HEK293 (cell line): ENCODE results near the gene CRB2.

ENCODE experiments used
- CTCF ChIA-PET: fragments of 350-600 bp; formaldehyde crosslinking; extraction: SDS; loops from one replicate; lab custom pipeline; 2021; ENCODE audit warnings: antibody characterized with exemption; lab: Yijun Ruan, JAX
- POLR2A ChIA-PET: fragments of 300-600 bp; formaldehyde crosslinking; extraction: SDS; loops from one replicate; lab custom pipeline; 2020; ENCODE audit warnings: antibody characterized with exemption, inconsistent platforms; lab: Yijun Ruan, JAX
- H3K27ac ChIP-seq: fragments of 200-500 bp; sonication (Bioruptor generic); 2 replicates; pipeline ENCODE4 v1.5.1; 2014; ENCODE audit warnings: low read depth, low read length, control low read depth, inconsistent platforms; ENCODE audit errors: extremely low read depth
- H3K36me3 ChIP-seq, 2 experiments: fragments of 200-500 bp in 1 of 2; sonication (Bioruptor generic) in 1 of 2; 1 replicate in 1 of 2; 2 replicates in 1 of 2; pipeline ENCODE4 v1.5.1; 2014 to 2017; ENCODE audit warnings: inconsistent platforms in 2 of 2, low read length in 2 of 2; ENCODE audit not compliant: control insufficient read depth in 2 of 2, insufficient read depth in 1 of 2
- H3K4me1 ChIP-seq: fragments of 200-500 bp; sonication (Bioruptor generic); 2 replicates; pipeline ENCODE4 v1.5.1; 2014; ENCODE audit warnings: mild to moderate bottlenecking, low read length, inconsistent platforms; ENCODE audit not compliant: control insufficient read depth, insufficient read depth
- H3K4me3 ChIP-seq: 2 replicates; pipeline ENCODE4 v1.5.1; 2011; ENCODE audit warnings: low read depth, mild to moderate bottlenecking, control low read depth, low read length, moderate library complexity
- H3K9me3 ChIP-seq: fragments of 200-500 bp; sonication (Bioruptor generic); 2 replicates; pipeline ENCODE4 v1.5.1; 2014; ENCODE audit warnings: low read depth, low read length, inconsistent platforms; ENCODE audit not compliant: control insufficient read depth, insufficient read depth
- GFI1B ChIP-seq: fragments of 450-650 bp; formaldehyde crosslinking; IDR thresholded peaks from 2 replicates; pipeline ENCODE4 v1.5.1; 2016; ENCODE audit warnings: missing biosample characterization, missing genetic modification characterization
- HOXA7 ChIP-seq: sonication (generic); formaldehyde crosslinking; IDR thresholded peaks from 2 replicates; pipeline ENCODE4 v1.8.1; 2022; ENCODE audit warnings: missing genetic modification reagents, borderline replicate concordance
- KLF10 ChIP-seq: fragments of 450-650 bp; IDR thresholded peaks from 2 replicates; pipeline ENCODE4 v1.5.1; 2018; ENCODE audit warnings: missing biosample characterization, mild to moderate bottlenecking, missing genetic modification characterization
- KLF16 ChIP-seq: fragments of 450-650 bp; formaldehyde crosslinking; IDR thresholded peaks from 2 replicates; pipeline ENCODE4 v1.5.1; 2017; ENCODE audit warnings: missing biosample characterization, missing genetic modification characterization
- MZF1 ChIP-seq: fragments of 450-650 bp; formaldehyde crosslinking; IDR thresholded peaks from 2 replicates; pipeline ENCODE4 v1.5.1; 2017; ENCODE audit warnings: missing biosample characterization, missing genetic modification characterization, borderline replicate concordance
- OSR2 ChIP-seq: fragments of 450-650 bp; formaldehyde crosslinking; IDR thresholded peaks from 2 replicates; pipeline ENCODE4 v1.5.1; 2016; ENCODE audit warnings: missing biosample characterization, missing genetic modification characterization
- PRDM6 ChIP-seq: fragments of 450-650 bp; formaldehyde crosslinking; IDR thresholded peaks from 2 replicates; pipeline ENCODE4 v1.5.1; 2017; ENCODE audit warnings: missing biosample characterization, missing genetic modification characterization
- SP2 ChIP-seq: fragments of 450-650 bp; formaldehyde crosslinking; IDR thresholded peaks from 2 replicates; pipeline ENCODE4 v1.5.1; 2016; ENCODE audit warnings: missing biosample characterization, missing genetic modification characterization
- SP3 ChIP-seq: fragments of 450-650 bp; formaldehyde crosslinking; IDR thresholded peaks from 2 replicates; pipeline ENCODE4 v1.5.1; 2016; ENCODE audit warnings: missing biosample characterization, missing genetic modification characterization
- SP7 ChIP-seq: fragments of 450-650 bp; formaldehyde crosslinking; IDR thresholded peaks from 2 replicates; pipeline ENCODE4 v1.5.1; 2016; ENCODE audit warnings: missing biosample characterization, missing genetic modification characterization
- ZBTB1 ChIP-seq: fragments of 450-650 bp; formaldehyde crosslinking; IDR thresholded peaks from 2 replicates; pipeline ENCODE4 v1.5.1; 2016; ENCODE audit warnings: missing biosample characterization, missing genetic modification characterization
- ZBTB20 ChIP-seq: fragments of 450-650 bp; formaldehyde crosslinking; IDR thresholded peaks from 2 replicates; pipeline ENCODE4 v1.5.1; 2016; ENCODE audit warnings: missing biosample characterization, missing genetic modification characterization
- ZFP41 ChIP-seq: fragments of 450-650 bp; formaldehyde crosslinking; IDR thresholded peaks from 2 replicates; pipeline ENCODE4 v1.5.1; 2016; ENCODE audit warnings: missing biosample characterization, missing genetic modification characterization, borderline replicate concordance
- ZNF112 ChIP-seq: fragments of 450-650 bp; formaldehyde crosslinking; IDR thresholded peaks from 2 replicates; pipeline ENCODE4 v1.5.0; 2017; ENCODE audit warnings: missing biosample characterization, missing genetic modification characterization
- ZNF157 ChIP-seq: fragments of 450-650 bp; formaldehyde crosslinking; IDR thresholded peaks from 2 replicates; pipeline ENCODE4 v1.5.1; 2016; ENCODE audit warnings: missing biosample characterization, missing genetic modification characterization
- ZNF184 ChIP-seq: fragments of 450-650 bp; IDR thresholded peaks from 2 replicates; pipeline ENCODE4 v1.5.1; 2018; ENCODE audit warnings: missing biosample characterization, mild to moderate bottlenecking, missing genetic modification characterization
- ZNF335 ChIP-seq: fragments of 450-650 bp; formaldehyde crosslinking; conservative IDR thresholded peaks from 2 replicates; pipeline ENCODE4 v1.5.1; 2016; ENCODE audit warnings: missing biosample characterization, missing genetic modification characterization
- ZNF341 ChIP-seq: fragments of 450-650 bp; formaldehyde crosslinking; IDR thresholded peaks from 2 replicates; pipeline ENCODE4; 2016; ENCODE audit warnings: low read depth, missing biosample characterization, missing genetic modification characterization
- ZNF362 ChIP-seq: fragments of 450-650 bp; formaldehyde crosslinking; IDR thresholded peaks from 2 replicates; pipeline ENCODE4 v1.5.1; 2016; ENCODE audit warnings: missing biosample characterization, missing genetic modification characterization
- ZNF423 ChIP-seq: fragments of 450-650 bp; formaldehyde crosslinking; IDR thresholded peaks from 2 replicates; pipeline ENCODE4 v1.5.1; 2016; ENCODE audit warnings: missing biosample characterization, missing genetic modification characterization
- ZNF629 ChIP-seq: fragments of 450-650 bp; formaldehyde crosslinking; IDR thresholded peaks from 2 replicates; pipeline ENCODE4 v1.5.1; 2017; ENCODE audit warnings: missing biosample characterization, missing genetic modification characterization
- ZNF76 ChIP-seq: fragments of 450-650 bp; formaldehyde crosslinking; IDR thresholded peaks from 2 replicates; pipeline ENCODE4; 2016; ENCODE audit warnings: low read depth, missing biosample characterization, missing genetic modification characterization, borderline replicate concordance
- ZNF791 ChIP-seq: fragments of 450-650 bp; formaldehyde crosslinking; IDR thresholded peaks from 2 replicates; pipeline ENCODE4 v1.5.1; 2016; ENCODE audit warnings: missing biosample characterization, missing genetic modification characterization
- TF ChIP-seq, protein P1 (sequence below): fragments of 450-650 bp; formaldehyde crosslinking; IDR thresholded peaks from 2 replicates; pipeline ENCODE4 v1.5.1; 2017; ENCODE audit warnings: missing biosample characterization, missing genetic modification characterization

Gene CRB2

DNA sequence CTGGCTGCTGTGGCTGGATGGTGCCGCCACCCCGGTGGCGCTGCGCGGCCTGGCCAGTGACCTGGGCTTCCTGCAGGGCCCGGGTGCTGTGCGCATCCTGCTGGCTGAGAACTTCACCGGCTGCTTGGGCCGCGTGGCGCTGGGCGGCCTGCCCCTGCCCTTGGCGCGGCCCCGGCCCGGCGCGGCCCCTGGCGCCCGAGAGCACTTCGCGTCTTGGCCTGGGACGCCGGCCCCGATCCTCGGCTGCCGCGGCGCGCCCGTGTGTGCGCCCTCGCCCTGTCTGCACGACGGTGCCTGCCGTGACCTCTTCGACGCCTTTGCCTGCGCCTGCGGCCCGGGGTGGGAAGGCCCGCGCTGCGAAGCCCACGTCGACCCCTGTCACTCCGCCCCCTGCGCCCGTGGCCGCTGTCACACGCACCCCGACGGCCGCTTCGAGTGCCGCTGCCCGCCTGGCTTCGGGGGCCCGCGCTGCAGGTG, 17.5 kb downstream of the CRB2 start:
- no peaks in the 10 kb centered on the region for H3K4me1 ChIP-seq
- ChIA-PET CTCF (no interaction called here), POLR2A (no interaction called here)
- TF ChIP-seq HOXA7 (CRISPR knock-in tag) (no peak), ZBTB1 (no peak)
- no peak overlapping the region for H3K4me3 ChIP-seq
- no peaks in the 10 kb centered on the region for H3K9me3 ChIP-seq
- H3K27ac ChIP-seq: no peak overlapping the region
- H3K36me3 ChIP-seq: no peaks in the 10 kb centered on the region

DNA sequence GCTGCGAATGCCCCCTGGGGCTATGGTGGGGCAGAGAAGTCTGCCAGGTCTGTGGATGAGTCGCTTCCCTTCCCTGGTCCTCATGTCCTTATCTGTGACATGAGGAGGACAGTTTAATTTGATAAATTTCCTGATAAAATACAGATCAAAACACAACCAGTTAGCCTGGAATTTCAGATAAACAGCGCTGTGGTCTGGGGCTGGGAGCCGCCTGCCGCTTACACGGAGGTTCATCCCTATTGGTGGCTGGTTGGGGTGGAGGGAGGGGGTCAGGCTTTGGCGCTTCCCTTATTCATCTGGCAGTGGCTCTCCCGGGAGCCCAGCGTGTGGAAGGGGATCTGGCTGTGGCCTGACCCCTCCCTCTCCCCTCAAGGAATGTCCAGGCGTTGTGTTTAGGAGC, 17.9 kb downstream of the CRB2 start:
- POLR2A ChIA-PET: no interaction called here

DNA sequence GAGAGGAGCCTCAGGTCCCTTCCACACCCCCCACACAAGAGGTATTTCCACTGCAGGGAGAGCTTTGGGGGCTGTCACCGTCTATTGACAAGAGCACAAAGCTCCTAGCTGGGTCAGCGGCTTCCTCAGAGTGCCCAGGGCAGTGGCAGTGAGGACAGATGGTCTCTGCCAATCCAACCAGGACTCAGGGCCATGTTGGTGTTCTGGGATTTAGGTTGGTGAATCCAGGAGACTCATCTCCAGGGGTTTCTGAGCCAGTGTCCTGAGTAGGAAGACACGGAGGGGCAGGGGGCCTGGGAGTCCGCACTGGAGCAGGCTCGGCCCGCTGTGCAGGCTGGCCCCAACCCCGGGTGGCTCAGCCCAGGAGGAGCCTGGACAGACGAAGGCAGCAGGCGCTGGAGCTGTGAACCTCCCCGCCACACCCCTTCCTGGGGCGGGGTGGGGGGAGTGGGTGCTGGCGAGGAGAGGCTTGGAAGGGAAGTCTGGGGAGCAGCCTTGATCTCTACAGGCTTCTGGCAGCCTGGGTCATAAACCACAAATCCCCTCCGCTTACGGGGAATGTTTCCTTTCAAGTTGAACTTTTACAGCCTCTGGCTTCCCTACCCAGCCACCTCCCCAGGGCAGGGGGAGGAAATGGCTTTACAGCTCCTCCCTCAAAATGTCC, 19.6 kb downstream of the CRB2 start:
- CTCF ChIA-PET: interaction anchor here (0.6 to 4.0 kb wide), 2 partner anchors 19 to 21 kb away, joined by 3 to 22 read pairs; partner anchors contain the start of gene CRB2
- Histone ChIP-seq H3K27ac (no peak overlapping the region), H3K9me3 (no peaks in the 10 kb centered on the region), H3K4me1 (no peaks in the 10 kb centered on the region), H3K36me3 (no peaks in the 10 kb centered on the region), H3K4me3 (no peak overlapping the region)
- POLR2A ChIA-PET: no interaction called here
- TF ChIP-seq MZF1 (tag by site-specific recombination) (peak; percentile 99), GFI1B (no peak), SP2 (tag by site-specific recombination) (peak; percentile 50), KLF10 (tag by site-specific recombination) (peak; percentile 44; the same call in 1 of the 2 replicates), KLF16 (0 out of 2 replicates have a peak, but pooled peaks have one; percentile 33), PRDM6 (tag by site-specific recombination) (no peak), ZNF112 (tag by site-specific recombination) (no peak), OSR2 (peak; percentile 61), ZNF629 (tag by site-specific recombination) (no peak), ZNF76 (tag by site-specific recombination) (no peak), ZNF184 (no peak), ZNF335 (tag by site-specific recombination) (peak; percentile 62), SP3 (tag by site-specific recombination) (peak; percentile 70), ZNF791 (tag by site-specific recombination) (no peak), ZNF423 (tag by site-specific recombination) (peak; percentile 88), ZBTB20 (tag by site-specific recombination) (peak; percentile 21; the same call in 1 of the 2 replicates), SP7 (tag by site-specific recombination) (peak; percentile 82), ZNF157 (tag by site-specific recombination) (no peak), ZNF362 (tag by site-specific recombination) (no peak)
- TF ChIP-seq, protein P1, sequence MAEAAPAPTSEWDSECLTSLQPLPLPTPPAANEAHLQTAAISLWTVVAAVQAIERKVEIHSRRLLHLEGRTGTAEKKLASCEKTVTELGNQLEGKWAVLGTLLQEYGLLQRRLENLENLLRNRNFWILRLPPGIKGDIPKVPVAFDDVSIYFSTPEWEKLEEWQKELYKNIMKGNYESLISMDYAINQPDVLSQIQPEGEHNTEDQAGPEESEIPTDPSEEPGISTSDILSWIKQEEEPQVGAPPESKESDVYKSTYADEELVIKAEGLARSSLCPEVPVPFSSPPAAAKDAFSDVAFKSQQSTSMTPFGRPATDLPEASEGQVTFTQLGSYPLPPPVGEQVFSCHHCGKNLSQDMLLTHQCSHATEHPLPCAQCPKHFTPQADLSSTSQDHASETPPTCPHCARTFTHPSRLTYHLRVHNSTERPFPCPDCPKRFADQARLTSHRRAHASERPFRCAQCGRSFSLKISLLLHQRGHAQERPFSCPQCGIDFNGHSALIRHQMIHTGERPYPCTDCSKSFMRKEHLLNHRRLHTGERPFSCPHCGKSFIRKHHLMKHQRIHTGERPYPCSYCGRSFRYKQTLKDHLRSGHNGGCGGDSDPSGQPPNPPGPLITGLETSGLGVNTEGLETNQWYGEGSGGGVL (tag by site-specific recombination): peak; percentile 94

More for the DNA sequence above, 17.9 kb downstream of the CRB2 start:
- CTCF ChIA-PET: no interaction called here
- H3K9me3 ChIP-seq: no peaks in the 10 kb centered on the region
- no peak overlapping the region for H3K27ac ChIP-seq
- no peaks in the 10 kb centered on the region for H3K4me1 ChIP-seq
- H3K36me3 ChIP-seq: no peaks in the 10 kb centered on the region
- H3K4me3 ChIP-seq: no peak overlapping the region
- TF ChIP-seq ZNF341 (tag by site-specific recombination) (peak; percentile 71), ZFP41 (tag by site-specific recombination) (no peak), SP2 (tag by site-specific recombination) (0 out of 2 replicates have a peak, but pooled peaks have one; percentile 11)
